Vagina (tissue), 2 donors: Measurements from ENCODE around the gene SLC39A7. TPM values are rescaled to one million over a fixed set of nuclear protein-coding genes. Genes with fewer than 3 reads are reported as not detected.

Experiments
- DNase-seq, 2 donors: peaks; one replicate each; pipeline ENCODE4 v3.0.0-alpha.2; 2017; ENCODE audit errors: extremely low spot score in 2 of 2
- H3K27ac ChIP-seq: fragments of 200-600 bp; sonication (generic); one replicate; pipeline ENCODE4 v1.5.1; 2019
- H3K27me3 ChIP-seq: fragments of 200-600 bp; sonication (generic); one replicate; pipeline ENCODE4 v1.5.1; 2019
- H3K36me3 ChIP-seq, 2 donors: fragments of 200-600 bp; sonication (generic); one replicate each; pipeline ENCODE4 v1.5.1; 2017 to 2019
- H3K4me1 ChIP-seq: fragments of 200-600 bp; sonication (generic); one replicate; pipeline ENCODE4 v1.5.1; 2019
- H3K4me3 ChIP-seq, 2 donors: fragments of 200-600 bp; sonication (generic); 1 replicate in 1 of 2; 2 replicates in 1 of 2; pipeline ENCODE4 v1.5.1; 2016 to 2019
- H3K9me3 ChIP-seq: fragments of 200-600 bp; sonication (generic); one replicate; pipeline ENCODE4 v1.5.1; 2019
- POLR2A ChIP-seq, 2 donors: fragments of 450-650 bp; IDR thresholded peaks; one replicate each; pipeline ENCODE4 v1.6.1; 2017; ENCODE audit warnings: antibody characterized with exemption in 2 of 2, mild to moderate bottlenecking in 2 of 2, moderate library complexity in 2 of 2
- POLR2AphosphoS5 ChIP-seq, 2 donors: sonication (generic); formaldehyde crosslinking; IDR thresholded peaks; one replicate each; pipeline ENCODE4 v1.9.0; 2017; ENCODE audit warnings: antibody characterized with exemption in 2 of 2, mild to moderate bottlenecking in 2 of 2, low read depth in 1 of 2; ENCODE audit not compliant: insufficient read depth in 1 of 2
- intact Hi-C: fragments of 100-400 bp; cut with DNase I; formaldehyde crosslinking; loops from one replicate; pipeline ENCODE4 v1.15.1; 2023
- total RNA-seq: library from RNA; depleted of rRNA; stranded (reverse); fragments of >200 nt; gene quantifications from one replicate; pipeline ENCODE4 v1.2.3, GENCODE V29; 2016
- TF ChIP-seq, protein P1 (sequence below), 3 experiments: fragments of 450-650 bp in 2 of 3; fragments of 200-600 bp in 1 of 3; sonication (generic) in 1 of 3; IDR thresholded peaks; one replicate each; pipeline ENCODE4 v1.5.1; 2017 to 2019; ENCODE audit warnings: antibody characterized with exemption in 3 of 3, mild to moderate bottlenecking in 2 of 3, moderate library complexity in 2 of 3

SLC39A7 gene
- total RNA-seq, 1 donor from 2014 or later, result 36.3 TPM

DNA sequence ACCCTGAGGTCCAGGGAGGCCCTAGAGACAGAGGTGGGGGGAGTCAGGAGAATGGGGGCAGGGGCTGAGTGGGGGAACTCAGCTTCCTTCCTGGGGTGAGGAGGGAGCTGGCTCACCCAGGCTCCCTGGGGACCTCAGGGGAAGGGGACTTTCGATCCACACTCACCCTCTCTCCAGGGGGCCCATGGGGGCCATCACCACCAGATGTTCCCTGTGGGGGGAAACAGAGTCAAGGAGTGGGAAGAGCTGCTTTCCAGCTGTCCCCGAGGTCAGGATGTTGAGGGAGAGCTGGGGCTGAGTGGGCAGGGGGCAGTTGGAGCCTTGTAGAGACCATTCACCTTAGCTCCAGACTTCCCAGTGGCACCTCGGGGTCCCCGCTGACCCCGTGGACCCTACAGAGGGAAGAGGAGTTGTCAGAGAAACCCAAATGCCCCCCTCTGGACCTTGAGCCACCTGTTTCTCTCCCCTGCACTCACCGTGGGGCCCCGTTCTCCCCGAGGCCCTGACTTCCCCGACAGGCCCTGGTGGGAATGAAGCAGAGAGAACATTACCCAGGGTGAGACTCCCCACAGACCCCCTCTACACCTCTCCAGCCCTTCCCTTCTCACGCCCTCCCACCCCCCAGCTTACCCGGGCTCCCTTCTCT is 27.0 kb upstream of the SLC39A7 start:
- no peaks in the 10 kb centered on the region for H3K9me3 ChIP-seq

DNA sequence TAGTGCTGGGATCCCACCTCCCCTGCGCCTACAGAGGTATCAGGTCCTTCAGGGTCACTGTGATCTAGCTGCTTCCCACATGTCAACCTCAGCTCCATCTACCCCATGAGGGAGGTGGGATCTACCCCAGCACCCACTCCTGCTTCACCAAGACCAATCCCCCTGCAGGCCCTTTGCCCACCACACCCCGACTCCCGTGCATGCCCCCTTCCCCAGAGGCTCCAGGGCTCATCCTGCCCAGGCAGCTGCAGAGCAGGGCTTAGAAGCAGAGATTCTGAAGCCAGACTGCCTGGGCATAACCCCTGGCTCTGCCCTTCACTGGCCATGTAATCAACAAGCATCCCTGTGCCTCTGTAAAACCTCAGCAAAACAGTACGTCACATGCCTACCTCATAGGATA is 25.9 kb upstream of the SLC39A7 start:
- TF ChIP-seq, protein P1, sequence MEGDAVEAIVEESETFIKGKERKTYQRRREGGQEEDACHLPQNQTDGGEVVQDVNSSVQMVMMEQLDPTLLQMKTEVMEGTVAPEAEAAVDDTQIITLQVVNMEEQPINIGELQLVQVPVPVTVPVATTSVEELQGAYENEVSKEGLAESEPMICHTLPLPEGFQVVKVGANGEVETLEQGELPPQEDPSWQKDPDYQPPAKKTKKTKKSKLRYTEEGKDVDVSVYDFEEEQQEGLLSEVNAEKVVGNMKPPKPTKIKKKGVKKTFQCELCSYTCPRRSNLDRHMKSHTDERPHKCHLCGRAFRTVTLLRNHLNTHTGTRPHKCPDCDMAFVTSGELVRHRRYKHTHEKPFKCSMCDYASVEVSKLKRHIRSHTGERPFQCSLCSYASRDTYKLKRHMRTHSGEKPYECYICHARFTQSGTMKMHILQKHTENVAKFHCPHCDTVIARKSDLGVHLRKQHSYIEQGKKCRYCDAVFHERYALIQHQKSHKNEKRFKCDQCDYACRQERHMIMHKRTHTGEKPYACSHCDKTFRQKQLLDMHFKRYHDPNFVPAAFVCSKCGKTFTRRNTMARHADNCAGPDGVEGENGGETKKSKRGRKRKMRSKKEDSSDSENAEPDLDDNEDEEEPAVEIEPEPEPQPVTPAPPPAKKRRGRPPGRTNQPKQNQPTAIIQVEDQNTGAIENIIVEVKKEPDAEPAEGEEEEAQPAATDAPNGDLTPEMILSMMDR (IDR thresholded peaks at IDR 0.05), result no peak
- TF ChIP-seq POLR2A (IDR thresholded peaks at IDR 0.05), result no peak
- Histone ChIP-seq H3K4me1 (no peaks in the 10 kb centered on the region), H3K27ac (no peak overlapping the region), H3K27me3 (no peaks in the 10 kb centered on the region), H3K9me3 (no peaks in the 10 kb centered on the region), H3K36me3 (no peaks in the 10 kb centered on the region), H3K4me3 (no peak overlapping the region)
- intact Hi-C loops, result no loop called here
- no peak for DNase-seq

More for the DNA sequence above, 27.0 kb upstream of the SLC39A7 start:
- TF ChIP-seq, protein P1 (IDR thresholded peaks at IDR 0.05), result no peak
- TF ChIP-seq POLR2AphosphoS5 (IDR thresholded peaks at IDR 0.05; ENCODE audit: insufficient read depth in 1 of 2, low read depth in 1 of 2), result no peak
- no peak for TF ChIP-seq POLR2A (IDR thresholded peaks at IDR 0.05)
- intact Hi-C loops, result no loop called here
- no peaks in the 10 kb centered on the region for H3K36me3 ChIP-seq
- H3K4me3 ChIP-seq, result no peak overlapping the region
- H3K27ac ChIP-seq, result no peak overlapping the region
- H3K27me3 ChIP-seq, result no peaks in the 10 kb centered on the region
- DNase-seq, result no peak
- no peaks in the 10 kb centered on the region for H3K4me1 ChIP-seq

DNA sequence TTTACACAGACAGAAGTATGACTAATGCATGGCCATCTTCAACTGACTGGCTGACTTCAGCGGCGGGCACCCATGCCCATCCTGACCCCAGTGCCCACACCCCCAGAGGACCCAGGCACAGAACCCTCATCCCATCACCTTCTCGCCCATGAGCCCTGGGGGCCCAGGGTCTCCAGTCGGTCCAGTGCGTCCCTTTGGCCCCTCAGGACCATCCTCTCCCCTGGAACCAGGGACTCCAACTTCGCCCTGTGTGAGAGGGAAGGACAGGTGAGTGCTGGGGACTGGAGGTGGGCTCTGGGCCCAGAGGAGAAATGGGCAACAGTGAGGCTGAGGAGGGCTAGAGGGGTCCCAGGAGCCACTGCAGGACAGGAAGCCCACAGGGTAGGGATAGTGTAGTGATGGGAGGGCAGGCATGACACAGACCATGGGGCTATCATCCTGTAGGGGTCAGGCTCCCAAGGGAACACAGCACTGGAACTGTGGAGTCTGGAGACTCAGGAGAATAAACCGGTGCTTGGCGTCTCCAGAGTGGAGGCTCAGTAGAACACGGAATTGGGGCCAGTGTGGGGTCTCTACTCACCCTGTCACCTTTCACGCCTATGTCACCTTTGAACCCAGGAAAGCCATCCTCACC is 25.1 kb upstream of the SLC39A7 start:
- no peaks in the 10 kb centered on the region for H3K4me1 ChIP-seq
- no peaks in the 10 kb centered on the region for H3K27me3 ChIP-seq
- no peak for TF ChIP-seq POLR2AphosphoS5 (IDR thresholded peaks at IDR 0.05; ENCODE audit: insufficient read depth in 1 of 2, low read depth in 1 of 2)
- TF ChIP-seq, protein P1 (IDR thresholded peaks at IDR 0.05), result no peak
- no peak for TF ChIP-seq POLR2A (IDR thresholded peaks at IDR 0.05)
- intact Hi-C loops, result no loop called here
- H3K27ac ChIP-seq, result no peak overlapping the region
- H3K4me3 ChIP-seq, result no peak overlapping the region
- H3K36me3 ChIP-seq, result no peaks in the 10 kb centered on the region
- DNase-seq, result no peak
- no peaks in the 10 kb centered on the region for H3K9me3 ChIP-seq

DNA sequence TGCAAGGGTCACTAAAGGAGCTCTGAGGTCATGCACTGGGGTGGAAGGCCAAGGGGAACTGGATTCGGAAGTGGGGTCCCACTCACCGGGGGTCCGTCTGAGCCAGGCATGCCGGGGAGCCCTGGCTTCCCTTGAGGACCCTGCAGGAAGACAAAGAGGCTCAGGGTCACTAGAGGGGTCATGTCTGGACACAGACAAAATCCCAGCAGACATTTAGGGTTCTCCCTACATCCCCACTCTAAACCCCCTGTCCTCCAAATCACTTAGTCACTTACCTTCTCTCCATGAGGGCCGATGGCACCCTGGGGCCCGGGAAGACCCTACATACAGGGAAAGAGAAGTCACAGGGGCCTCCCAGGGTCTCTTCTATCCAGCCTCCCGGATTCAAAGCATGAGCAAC is 23.8 kb upstream of the SLC39A7 start:
- Histone ChIP-seq H3K36me3 (no peaks in the 10 kb centered on the region), H3K27me3 (no peaks in the 10 kb centered on the region), H3K9me3 (no peaks in the 10 kb centered on the region), H3K4me1 (no peaks in the 10 kb centered on the region), H3K27ac (no peak overlapping the region), H3K4me3 (no peak overlapping the region)
- intact Hi-C loops, result no loop called here
- TF ChIP-seq, protein P1 (IDR thresholded peaks at IDR 0.05), result no peak
- TF ChIP-seq POLR2A (IDR thresholded peaks at IDR 0.05) (no peak), POLR2AphosphoS5 (IDR thresholded peaks at IDR 0.05; ENCODE audit: insufficient read depth in 1 of 2, low read depth in 1 of 2) (no peak)
- DNase-seq, result no peak
